H9 (cell line): Measurements from ENCODE around the gene PTBP3. TPM values are rescaled to one million over a fixed set of nuclear protein-coding genes. Genes with fewer than 3 reads are reported as not detected.

Source experiments
- DNase-seq: peaks from one replicate; pipeline ENCODE4 v3.0.0-alpha.2; 2017
- H2AFZ ChIP-seq: one replicate; pipeline ENCODE4 v1.6.1; 2013; ENCODE audit warnings: mild to moderate bottlenecking, low read length, control low read depth, moderate library complexity
- H2AK5ac ChIP-seq: 2 replicates; pipeline ENCODE4 v1.6.1; 2013; ENCODE audit warnings: low read length, control low read depth, mixed read lengths; ENCODE audit not compliant: insufficient read length
- H2BK120ac ChIP-seq: one replicate; pipeline ENCODE4 v1.6.1; 2013; ENCODE audit warnings: low read depth, mild to moderate bottlenecking, low read length, control low read depth, inconsistent platforms; ENCODE audit not compliant: poor library complexity, severe bottlenecking
- H2BK12ac ChIP-seq: 2 replicates; pipeline ENCODE4 v1.6.1; 2013; ENCODE audit warnings: low read length, control low read depth, mixed read lengths, low read depth; ENCODE audit not compliant: insufficient read length
- H2BK15ac ChIP-seq: 2 replicates; pipeline ENCODE4 v1.6.1; 2013; ENCODE audit warnings: low read depth, low read length, control low read depth
- H2BK20ac ChIP-seq: one replicate; pipeline ENCODE4 v1.6.1; 2013; ENCODE audit warnings: low read depth, mild to moderate bottlenecking, low read length, control low read depth, inconsistent platforms; ENCODE audit not compliant: poor library complexity, severe bottlenecking
- H2BK5ac ChIP-seq: 2 replicates; pipeline ENCODE4 v1.6.1; 2013; ENCODE audit warnings: low read length, control low read depth, mixed read lengths; ENCODE audit not compliant: insufficient read length
- H3K14ac ChIP-seq: 2 replicates; pipeline ENCODE4 v1.6.1; 2013; ENCODE audit warnings: low read length, control low read depth; ENCODE audit not compliant: insufficient read depth
- H3K18ac ChIP-seq: 2 replicates; pipeline ENCODE4 v1.6.1; 2013; ENCODE audit warnings: low read depth, mild to moderate bottlenecking, mixed read lengths, low read length, control low read depth; ENCODE audit not compliant: insufficient read length
- H3K23ac ChIP-seq: 2 replicates; pipeline ENCODE4 v1.6.1; 2013; ENCODE audit warnings: low read length, control low read depth, mixed read lengths, low read depth; ENCODE audit not compliant: insufficient read length
- H3K23me2 ChIP-seq: 2 replicates; pipeline ENCODE4 v1.6.1; 2013; ENCODE audit warnings: low read depth, mild to moderate bottlenecking, mixed read lengths, low read length, control low read depth; ENCODE audit not compliant: insufficient read length, poor library complexity, severe bottlenecking
- H3K27ac ChIP-seq: 2 replicates; pipeline ENCODE4 v1.5.1; 2013; ENCODE audit warnings: low read length, control low read depth, mixed read lengths, low read depth; ENCODE audit not compliant: insufficient read length
- H3K27me3 ChIP-seq: 2 replicates; pipeline ENCODE4 v1.6.1; 2013; ENCODE audit warnings: low read length, control low read depth, inconsistent platforms; ENCODE audit not compliant: insufficient read depth
- H3K4ac ChIP-seq: 2 replicates; pipeline ENCODE4 v1.6.1; 2013; ENCODE audit warnings: low read depth, mild to moderate bottlenecking, control low read depth, inconsistent platforms, low read length, moderate library complexity
- H3K4me1 ChIP-seq: 2 replicates; pipeline ENCODE4 v1.6.1; 2013; ENCODE audit warnings: low read length, control low read depth, inconsistent platforms; ENCODE audit not compliant: insufficient read depth
- H3K4me2 ChIP-seq: 2 replicates; pipeline ENCODE4 v1.6.1; 2013; ENCODE audit warnings: low read length, control low read depth, mixed read lengths; ENCODE audit not compliant: insufficient read length, insufficient read depth
- H3K56ac ChIP-seq: 2 replicates; pipeline ENCODE4 v1.6.1; 2013; ENCODE audit warnings: low read depth, mild to moderate bottlenecking, mixed read lengths, low read length, control low read depth; ENCODE audit not compliant: insufficient read length
- H3K79me1 ChIP-seq: 2 replicates; pipeline ENCODE4 v1.6.1; 2013; ENCODE audit warnings: low read depth, mild to moderate bottlenecking, moderate library complexity, low read length, control low read depth, inconsistent platforms; ENCODE audit not compliant: insufficient read depth, poor library complexity, severe bottlenecking
- H3K79me2 ChIP-seq: 2 replicates; pipeline ENCODE4 v1.6.1; 2013; ENCODE audit warnings: low read length, control low read depth, inconsistent platforms; ENCODE audit not compliant: insufficient read depth
- H3K9ac ChIP-seq: 2 replicates; pipeline ENCODE4 v1.6.1; 2013; ENCODE audit warnings: low read length, control low read depth, mixed read lengths; ENCODE audit not compliant: insufficient read length; ENCODE audit errors: extremely low read depth
- H3K9me3 ChIP-seq: one replicate; pipeline ENCODE4 v1.6.1; 2013; ENCODE audit warnings: low read depth, low read length, inconsistent platforms; ENCODE audit not compliant: control insufficient read depth
- H3T11ph ChIP-seq: one replicate; pipeline ENCODE4 v1.6.1; 2013; ENCODE audit warnings: mild to moderate bottlenecking, low read length, control low read depth, inconsistent platforms
- H4K20me1 ChIP-seq: one replicate; pipeline ENCODE4 v1.6.1; 2013; ENCODE audit not compliant: control insufficient read depth, insufficient read length, insufficient read depth
- H4K5ac ChIP-seq: 2 replicates; pipeline ENCODE4 v1.6.1; 2013; ENCODE audit warnings: low read depth, mild to moderate bottlenecking, mixed read lengths, low read length, control low read depth; ENCODE audit not compliant: insufficient read length
- H4K8ac ChIP-seq: replicated peaks from 2 replicates; pipeline ENCODE4 v1.6.1; 2013; ENCODE audit warnings: low read length, control low read depth, mixed read lengths, low read depth; ENCODE audit not compliant: insufficient read length
- H4K91ac ChIP-seq: 2 replicates; pipeline ENCODE4 v1.6.1; 2013; ENCODE audit warnings: low read depth, mild to moderate bottlenecking, moderate library complexity, mixed read lengths, low read length, control low read depth; ENCODE audit not compliant: insufficient read length
- H3K27ac Mint-ChIP-seq, 3 experiments: 2 replicates in 2 of 3; 3 replicates in 1 of 3; pipeline ENCODE4 v1.8.0; 2020 to 2021; ENCODE audit warnings: mixed read lengths in 3 of 3, mild to moderate bottlenecking in 1 of 3, moderate library complexity in 1 of 3
- H3K27me3 Mint-ChIP-seq: 2 replicates; pipeline ENCODE4 v1.8.0; 2021; ENCODE audit warnings: low read depth, mild to moderate bottlenecking, moderate library complexity, mixed read lengths
- H3K36me3 Mint-ChIP-seq, 3 experiments: 2 replicates in 2 of 3; 3 replicates in 1 of 3; pipeline ENCODE4 v1.8.0; 2020 to 2021; ENCODE audit warnings: low read depth in 3 of 3, mixed read lengths in 3 of 3; ENCODE audit not compliant: insufficient read depth in 1 of 3
- H3K4me1 Mint-ChIP-seq, 2 experiments: 2 replicates each; pipeline ENCODE4 v1.8.0; 2020; ENCODE audit warnings: mixed read lengths in 2 of 2
- H3K4me3 Mint-ChIP-seq, 2 experiments: 2 replicates in 1 of 2; 3 replicates in 1 of 2; pipeline ENCODE4 v1.8.0; 2020 to 2021; ENCODE audit warnings: mild to moderate bottlenecking in 2 of 2, mixed read lengths in 2 of 2, moderate library complexity in 1 of 2
- H3K9me3 Mint-ChIP-seq, 2 experiments: 2 replicates in 1 of 2; 3 replicates in 1 of 2; pipeline ENCODE4 v1.8.0; 2020; ENCODE audit warnings: mild to moderate bottlenecking in 2 of 2, mixed read lengths in 2 of 2, moderate library complexity in 1 of 2
- WGBS: extraction: QIAGEN DNeasy Blood & Tissue Kit; methylation state at CpG from one replicate; pipeline ENCODE4 v1.1.7; 2013; ENCODE audit warnings: missing lambda C conversion rate, low lambda C conversion rate, mixed read lengths; ENCODE audit not compliant: insufficient read length; ENCODE audit errors: extremely low coverage; 5-methylcytosine and 5-hydroxymethylcytosine counted together
- total RNA-seq: library from RNA; stranded (reverse); gene quantifications from 2 replicates; pipeline ENCODE4 v1.2.1, GENCODE V29; 2021
- TF ChIP-seq, protein P1 (sequence below): fragments of 200-600 bp; sonication (generic); conservative IDR thresholded peaks from 3 replicates; pipeline ENCODE4 v1.8.0; 2021; ENCODE audit warnings: antibody characterized with exemption, mild to moderate bottlenecking

The PTBP3 gene
- total RNA-seq, 1 experiment from 2014 or later: 89.5 TPM

DNA sequence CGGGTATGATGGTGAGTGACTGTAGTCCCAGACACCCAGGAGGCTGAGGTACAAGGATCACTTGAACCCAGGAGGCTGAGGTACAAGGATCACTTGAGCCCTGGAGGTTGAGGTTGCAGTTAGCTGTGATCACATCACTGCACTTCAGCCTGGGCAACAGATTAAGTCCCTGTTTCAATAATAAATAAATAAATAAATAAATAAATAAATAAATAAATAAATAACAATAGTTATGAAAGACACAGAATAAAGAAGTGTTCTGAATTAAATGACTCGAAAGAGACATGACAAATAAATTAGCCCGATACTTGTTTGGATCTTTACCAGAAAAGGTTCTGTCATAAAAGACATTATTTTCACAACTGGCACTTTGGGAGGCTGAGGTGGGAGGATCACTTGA lies 86.3 kb downstream of the PTBP3 start:
- Mint-ChIP-seq H3K9me3 (no peaks in the 10 kb centered on the region), H3K4me3 (no peak overlapping the region), H3K27me3 (no peaks in the 10 kb centered on the region), H3K27ac (no peak overlapping the region), H3K36me3 (peaks cover 8 to 20% (median 16%) of the 10 kb centered on the region in 3 experiments; a peak in 6 of 7 replicates), H3K4me1 (no peaks in the 10 kb centered on the region)
- no peak overlapping the region for H3K18ac ChIP-seq
- H3K9ac ChIP-seq: no peak overlapping the region
- no peak overlapping the region for H3K14ac ChIP-seq
- H2AFZ ChIP-seq: no peak overlapping the region
- H4K20me1 ChIP-seq: no peaks in the 10 kb centered on the region
- H3K79me1 ChIP-seq: no peaks in the 10 kb centered on the region
- no peak overlapping the region for H3K4me2 ChIP-seq
- no peak overlapping the region for H4K8ac ChIP-seq
- no peak overlapping the region for H3K56ac ChIP-seq
- no peak overlapping the region for H3T11ph ChIP-seq
- H4K91ac ChIP-seq: no peak overlapping the region
- H2BK12ac ChIP-seq: no peak overlapping the region
- TF ChIP-seq, protein P1, sequence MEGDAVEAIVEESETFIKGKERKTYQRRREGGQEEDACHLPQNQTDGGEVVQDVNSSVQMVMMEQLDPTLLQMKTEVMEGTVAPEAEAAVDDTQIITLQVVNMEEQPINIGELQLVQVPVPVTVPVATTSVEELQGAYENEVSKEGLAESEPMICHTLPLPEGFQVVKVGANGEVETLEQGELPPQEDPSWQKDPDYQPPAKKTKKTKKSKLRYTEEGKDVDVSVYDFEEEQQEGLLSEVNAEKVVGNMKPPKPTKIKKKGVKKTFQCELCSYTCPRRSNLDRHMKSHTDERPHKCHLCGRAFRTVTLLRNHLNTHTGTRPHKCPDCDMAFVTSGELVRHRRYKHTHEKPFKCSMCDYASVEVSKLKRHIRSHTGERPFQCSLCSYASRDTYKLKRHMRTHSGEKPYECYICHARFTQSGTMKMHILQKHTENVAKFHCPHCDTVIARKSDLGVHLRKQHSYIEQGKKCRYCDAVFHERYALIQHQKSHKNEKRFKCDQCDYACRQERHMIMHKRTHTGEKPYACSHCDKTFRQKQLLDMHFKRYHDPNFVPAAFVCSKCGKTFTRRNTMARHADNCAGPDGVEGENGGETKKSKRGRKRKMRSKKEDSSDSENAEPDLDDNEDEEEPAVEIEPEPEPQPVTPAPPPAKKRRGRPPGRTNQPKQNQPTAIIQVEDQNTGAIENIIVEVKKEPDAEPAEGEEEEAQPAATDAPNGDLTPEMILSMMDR: no peak
- no peak overlapping the region for H3K27ac ChIP-seq
- no peak for DNase-seq
- H3K4me1 ChIP-seq: no peaks in the 10 kb centered on the region
- H3K4ac ChIP-seq: no peak overlapping the region
- H3K79me2 ChIP-seq: no peaks in the 10 kb centered on the region
- WGBS: no CpG with 5 or more reads among the region's 3 CpGs
- no peak overlapping the region for H2AK5ac ChIP-seq
- no peaks in the 10 kb centered on the region for H3K23me2 ChIP-seq
- no peak overlapping the region for H2BK5ac ChIP-seq
- no peak overlapping the region for H3K23ac ChIP-seq
- H2BK20ac ChIP-seq: no peak overlapping the region
- H3K9me3 ChIP-seq: no peaks in the 10 kb centered on the region
- no peak overlapping the region for H4K5ac ChIP-seq
- no peaks in the 10 kb centered on the region for H3K27me3 ChIP-seq
- no peak overlapping the region for H2BK15ac ChIP-seq
- no peak overlapping the region for H2BK120ac ChIP-seq
